HCT116 (cell line): ENCODE data around the gene VPS9D1.

Experiments
- CEBPB ChIP-seq: IDR thresholded peaks from 2 replicates; pipeline ENCODE4 v1.6.1; 2012; ENCODE audit warnings: low read depth
- CTCF ChIP-seq, 3 experiments: fragments of 200-600 bp in 1 of 3; sonication (generic) in 1 of 3; IDR thresholded peaks in 2 of 3; conservative IDR thresholded peaks in 1 of 3; 2 replicates each; pipeline ENCODE4 v1.5.1; 2012 to 2017; ENCODE audit warnings: low read depth in 2 of 3, low read length in 2 of 3, antibody characterized with exemption in 1 of 3, borderline replicate concordance in 1 of 3, control low read depth in 1 of 3, mild to moderate bottlenecking in 1 of 3, mixed read lengths in 1 of 3, mixed run types in 1 of 3, moderate library complexity in 1 of 3; ENCODE audit not compliant: insufficient read depth in 1 of 3
- EZH2 ChIP-seq: fragments of 200-600 bp; sonication (generic); IDR thresholded peaks from 2 replicates; pipeline ENCODE4 v1.6.1; 2017; ENCODE audit warnings: antibody characterized with exemption, mixed run types

GRCh38 chr16:89701425-89702406, 19.0 kb downstream of the VPS9D1 start, which contains the start of gene SPATA2L:
- TF ChIP-seq CTCF (IDR thresholded peaks at IDR 0.05 in 2 of 3, conservative IDR thresholded peaks at IDR 0.05 in 1 of 3; ENCODE audit: borderline replicate concordance in 1 of 3, insufficient read depth in 1 of 3, low read depth in 2 of 3, low read length in 2 of 3) = peak in 1 of 3 experiments; percentile 29; a peak in 2 of 6 replicates
- no peak for TF ChIP-seq EZH2
- no peak for TF ChIP-seq CEBPB
